Astrocyte (in vitro differentiated cells and primary cell): ENCODE results near the gene AKTIP.

Source experiments
- CTCF ChIP-seq: IDR thresholded peaks from 2 replicates; pipeline ENCODE4 v1.5.1; 2011; ENCODE audit warnings: low read depth, mild to moderate bottlenecking, inconsistent platforms, low read length, moderate library complexity; ENCODE audit not compliant: insufficient read depth
- EZH2 ChIP-seq: IDR thresholded peaks from 2 replicates; pipeline ENCODE4 v1.6.1; 2012; ENCODE audit warnings: mild to moderate bottlenecking, low read length, inconsistent platforms; ENCODE audit not compliant: insufficient read depth

GRCh38 chr16:53458635-53459034, 44.4 kb downstream of the AKTIP start:
- no peak for TF ChIP-seq CTCF
- TF ChIP-seq EZH2 = no peak
